ENCODE measurements around the gene GRIN2C. TPM values are rescaled to one million over a fixed set of nuclear protein-coding genes. Genes with fewer than 3 reads are reported as not detected.

Gene GRIN2C
- total and polyA plus RNA-seq, 9 of the 15 experiments (the other 6 are each of a cell fraction or from before 2014, with no cell fraction given) = under 0.01 to 0.33 (median 0.10) TPM; not detected in 2

DNA sequence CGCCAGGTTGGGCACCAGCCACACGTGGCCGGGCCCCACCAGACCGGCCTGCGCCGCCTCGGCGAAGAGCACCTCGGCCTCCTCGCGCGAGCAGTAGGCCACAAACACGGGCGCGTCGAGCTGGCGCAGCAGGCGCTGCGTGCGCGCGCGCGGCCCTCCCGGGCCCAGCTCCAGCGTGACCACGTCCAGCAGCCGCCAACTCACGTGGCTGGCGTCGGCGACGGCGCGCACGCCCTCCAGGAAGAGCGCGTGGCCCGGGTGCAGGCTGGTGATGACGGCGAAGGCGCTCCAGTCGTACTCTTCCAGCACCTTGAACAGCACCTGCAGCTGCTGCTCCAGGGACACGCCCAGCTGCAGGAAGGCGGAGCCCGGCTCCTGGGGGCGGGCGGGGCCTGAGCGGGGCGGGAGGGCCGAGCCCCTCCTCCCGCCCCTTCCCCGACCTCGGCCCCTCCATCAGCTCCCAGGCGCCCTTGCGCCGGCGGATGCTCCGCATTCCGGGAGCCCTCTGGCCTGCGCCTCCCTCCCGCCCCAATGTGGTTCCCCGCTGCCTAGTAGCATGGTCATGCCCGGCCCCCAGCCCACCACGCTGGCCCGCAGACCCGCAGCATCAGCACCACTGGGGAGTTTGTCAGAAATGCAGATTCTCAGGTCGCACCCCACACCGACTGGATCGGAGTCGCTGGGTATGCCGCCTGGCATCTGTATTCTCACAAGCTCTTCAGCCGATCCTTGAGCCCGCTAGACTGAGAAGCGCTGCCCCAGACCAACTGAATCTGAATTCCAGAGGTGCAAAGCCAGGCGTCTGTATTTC, 7.2 kb downstream of the GRIN2C start (continued):
- TF ChIP-seq, protein P1, sequence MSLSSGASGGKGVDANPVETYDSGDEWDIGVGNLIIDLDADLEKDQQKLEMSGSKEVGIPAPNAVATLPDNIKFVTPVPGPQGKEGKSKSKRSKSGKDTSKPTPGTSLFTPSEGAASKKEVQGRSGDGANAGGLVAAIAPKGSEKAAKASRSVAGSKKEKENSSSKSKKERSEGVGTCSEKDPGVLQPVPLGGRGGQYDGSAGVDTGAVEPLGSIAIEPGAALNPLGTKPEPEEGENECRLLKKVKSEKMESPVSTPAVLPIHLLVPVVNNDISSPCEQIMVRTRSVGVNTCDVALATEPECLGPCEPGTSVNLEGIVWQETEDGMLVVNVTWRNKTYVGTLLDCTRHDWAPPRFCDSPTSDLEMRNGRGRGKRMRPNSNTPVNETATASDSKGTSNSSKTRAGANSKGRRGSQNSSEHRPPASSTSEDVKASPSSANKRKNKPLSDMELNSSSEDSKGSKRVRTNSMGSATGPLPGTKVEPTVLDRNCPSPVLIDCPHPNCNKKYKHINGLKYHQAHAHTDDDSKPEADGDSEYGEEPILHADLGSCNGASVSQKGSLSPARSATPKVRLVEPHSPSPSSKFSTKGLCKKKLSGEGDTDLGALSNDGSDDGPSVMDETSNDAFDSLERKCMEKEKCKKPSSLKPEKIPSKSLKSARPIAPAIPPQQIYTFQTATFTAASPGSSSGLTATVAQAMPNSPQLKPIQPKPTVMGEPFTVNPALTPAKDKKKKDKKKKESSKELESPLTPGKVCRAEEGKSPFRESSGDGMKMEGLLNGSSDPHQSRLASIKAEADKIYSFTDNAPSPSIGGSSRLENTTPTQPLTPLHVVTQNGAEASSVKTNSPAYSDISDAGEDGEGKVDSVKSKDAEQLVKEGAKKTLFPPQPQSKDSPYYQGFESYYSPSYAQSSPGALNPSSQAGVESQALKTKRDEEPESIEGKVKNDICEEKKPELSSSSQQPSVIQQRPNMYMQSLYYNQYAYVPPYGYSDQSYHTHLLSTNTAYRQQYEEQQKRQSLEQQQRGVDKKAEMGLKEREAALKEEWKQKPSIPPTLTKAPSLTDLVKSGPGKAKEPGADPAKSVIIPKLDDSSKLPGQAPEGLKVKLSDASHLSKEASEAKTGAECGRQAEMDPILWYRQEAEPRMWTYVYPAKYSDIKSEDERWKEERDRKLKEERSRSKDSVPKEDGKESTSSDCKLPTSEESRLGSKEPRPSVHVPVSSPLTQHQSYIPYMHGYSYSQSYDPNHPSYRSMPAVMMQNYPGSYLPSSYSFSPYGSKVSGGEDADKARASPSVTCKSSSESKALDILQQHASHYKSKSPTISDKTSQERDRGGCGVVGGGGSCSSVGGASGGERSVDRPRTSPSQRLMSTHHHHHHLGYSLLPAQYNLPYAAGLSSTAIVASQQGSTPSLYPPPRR (CRISPR knock-in tag; IDR thresholded peaks at IDR 0.05; ENCODE audit: borderline replicate concordance) = no peak
- TF ChIP-seq ZNF707 (CRISPR knock-in tag; conservative IDR thresholded peaks at IDR 0.05) (no peak), MAZ (CRISPR knock-in tag; conservative IDR thresholded peaks at IDR 0.05 in 1 of 2, IDR thresholded peaks at IDR 0.05 in 1 of 2) (peak in 1 of 2 experiments; percentile 42; a peak in 1 of 4 replicates), KAT2B (IDR thresholded peaks at IDR 0.05; ENCODE audit: low read depth, low read length) (no peak), KLF16 (IDR thresholded peaks at IDR 0.05) (no peak), SNRNP70 (optimal IDR thresholded peaks at IDR 0.05; ENCODE audit: low read depth, low read length) (no peak), ZNF12 (CRISPR knock-in tag; IDR thresholded peaks at IDR 0.05) (no peak), ZNF282 (CRISPR knock-in tag; IDR thresholded peaks at IDR 0.05) (peak; percentile 96), NR3C1 (CRISPR knock-in tag; IDR thresholded peaks at IDR 0.05) (peak; percentile 97)
- TF ChIP-seq, protein P2, sequence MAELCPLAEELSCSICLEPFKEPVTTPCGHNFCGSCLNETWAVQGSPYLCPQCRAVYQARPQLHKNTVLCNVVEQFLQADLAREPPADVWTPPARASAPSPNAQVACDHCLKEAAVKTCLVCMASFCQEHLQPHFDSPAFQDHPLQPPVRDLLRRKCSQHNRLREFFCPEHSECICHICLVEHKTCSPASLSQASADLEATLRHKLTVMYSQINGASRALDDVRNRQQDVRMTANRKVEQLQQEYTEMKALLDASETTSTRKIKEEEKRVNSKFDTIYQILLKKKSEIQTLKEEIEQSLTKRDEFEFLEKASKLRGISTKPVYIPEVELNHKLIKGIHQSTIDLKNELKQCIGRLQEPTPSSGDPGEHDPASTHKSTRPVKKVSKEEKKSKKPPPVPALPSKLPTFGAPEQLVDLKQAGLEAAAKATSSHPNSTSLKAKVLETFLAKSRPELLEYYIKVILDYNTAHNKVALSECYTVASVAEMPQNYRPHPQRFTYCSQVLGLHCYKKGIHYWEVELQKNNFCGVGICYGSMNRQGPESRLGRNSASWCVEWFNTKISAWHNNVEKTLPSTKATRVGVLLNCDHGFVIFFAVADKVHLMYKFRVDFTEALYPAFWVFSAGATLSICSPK (IDR thresholded peaks at IDR 0.05; ENCODE audit: borderline replicate concordance) = no peak
- TF ChIP-seq, protein P3, sequence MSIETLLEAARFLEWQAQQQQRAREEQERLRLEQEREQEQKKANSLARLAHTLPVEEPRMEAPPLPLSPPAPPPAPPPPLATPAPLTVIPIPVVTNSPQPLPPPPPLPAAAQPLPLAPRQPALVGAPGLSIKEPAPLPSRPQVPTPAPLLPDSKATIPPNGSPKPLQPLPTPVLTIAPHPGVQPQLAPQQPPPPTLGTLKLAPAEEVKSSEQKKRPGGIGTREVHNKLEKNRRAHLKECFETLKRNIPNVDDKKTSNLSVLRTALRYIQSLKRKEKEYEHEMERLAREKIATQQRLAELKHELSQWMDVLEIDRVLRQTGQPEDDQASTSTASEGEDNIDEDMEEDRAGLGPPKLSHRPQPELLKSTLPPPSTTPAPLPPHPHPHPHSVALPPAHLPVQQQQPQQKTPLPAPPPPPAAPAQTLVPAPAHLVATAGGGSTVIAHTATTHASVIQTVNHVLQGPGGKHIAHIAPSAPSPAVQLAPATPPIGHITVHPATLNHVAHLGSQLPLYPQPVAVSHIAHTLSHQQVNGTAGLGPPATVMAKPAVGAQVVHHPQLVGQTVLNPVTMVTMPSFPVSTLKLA (conservative IDR thresholded peaks at IDR 0.05) = peak in 1 of 2 experiments; percentile 72; a peak in 2 of 4 replicates
- TF ChIP-seq, protein P4, sequence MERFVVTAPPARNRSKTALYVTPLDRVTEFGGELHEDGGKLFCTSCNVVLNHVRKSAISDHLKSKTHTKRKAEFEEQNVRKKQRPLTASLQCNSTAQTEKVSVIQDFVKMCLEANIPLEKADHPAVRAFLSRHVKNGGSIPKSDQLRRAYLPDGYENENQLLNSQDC (CRISPR knock-in tag; IDR thresholded peaks at IDR 0.05) = no peak
- TF ChIP-seq, protein P5, sequence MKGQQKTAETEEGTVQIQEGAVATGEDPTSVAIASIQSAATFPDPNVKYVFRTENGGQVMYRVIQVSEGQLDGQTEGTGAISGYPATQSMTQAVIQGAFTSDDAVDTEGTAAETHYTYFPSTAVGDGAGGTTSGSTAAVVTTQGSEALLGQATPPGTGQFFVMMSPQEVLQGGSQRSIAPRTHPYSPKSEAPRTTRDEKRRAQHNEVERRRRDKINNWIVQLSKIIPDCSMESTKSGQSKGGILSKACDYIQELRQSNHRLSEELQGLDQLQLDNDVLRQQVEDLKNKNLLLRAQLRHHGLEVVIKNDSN (CRISPR knock-in tag; IDR thresholded peaks at IDR 0.05) = peak; percentile 53
- TF ChIP-seq, protein P6, sequence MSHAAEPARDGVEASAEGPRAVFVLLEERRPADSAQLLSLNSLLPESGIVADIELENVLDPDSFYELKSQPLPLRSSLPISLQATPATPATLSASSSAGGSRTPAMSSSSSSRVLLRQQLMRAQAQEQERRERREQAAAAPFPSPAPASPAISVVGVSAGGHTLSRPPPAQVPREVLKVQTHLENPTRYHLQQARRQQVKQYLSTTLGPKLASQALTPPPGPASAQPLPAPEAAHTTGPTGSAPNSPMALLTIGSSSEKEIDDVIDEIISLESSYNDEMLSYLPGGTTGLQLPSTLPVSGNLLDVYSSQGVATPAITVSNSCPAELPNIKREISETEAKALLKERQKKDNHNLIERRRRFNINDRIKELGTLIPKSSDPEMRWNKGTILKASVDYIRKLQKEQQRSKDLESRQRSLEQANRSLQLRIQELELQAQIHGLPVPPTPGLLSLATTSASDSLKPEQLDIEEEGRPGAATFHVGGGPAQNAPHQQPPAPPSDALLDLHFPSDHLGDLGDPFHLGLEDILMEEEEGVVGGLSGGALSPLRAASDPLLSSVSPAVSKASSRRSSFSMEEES (CRISPR knock-in tag; IDR thresholded peaks at IDR 0.05) = no peak

Data from K562 (cell line).